MM.1S (cell line): ENCODE data around the gene PDE4B.

Experiments
- DNase-seq: peaks from one replicate; pipeline ENCODE4 v3.0.0-alpha.2; 2015
- H2AFZ ChIP-seq: fragments of 300-600 bp; sonication (generic); 2 replicates; pipeline ENCODE4 v1.6.0; 2016; ENCODE audit warnings: antibody characterized with exemption, low read length
- H3F3A ChIP-seq: fragments of 300-600 bp; sonication (generic); 2 replicates; pipeline ENCODE4 v1.6.1; 2016; ENCODE audit warnings: mild to moderate bottlenecking, antibody characterized with exemption, low read length, moderate library complexity, mixed read lengths; ENCODE audit not compliant: insufficient read depth
- H3K27ac ChIP-seq: fragments of 300-600 bp; sonication (generic); 2 replicates; pipeline ENCODE4 v1.5.1; 2016; ENCODE audit warnings: mild to moderate bottlenecking, low read length
- H3K27me3 ChIP-seq: fragments of 300-600 bp; sonication (generic); replicated peaks from 2 replicates; pipeline ENCODE4 v1.6.0; 2016; ENCODE audit warnings: low read length; ENCODE audit not compliant: insufficient read depth
- H3K36me3 ChIP-seq: fragments of 300-600 bp; sonication (generic); replicated peaks from 2 replicates; pipeline ENCODE4 v1.6.1; 2016; ENCODE audit warnings: mild to moderate bottlenecking, low read length, mixed read lengths; ENCODE audit not compliant: insufficient read depth
- H3K4me1 ChIP-seq: fragments of 300-600 bp; sonication (generic); 2 replicates; pipeline ENCODE4 v1.6.1; 2016; ENCODE audit warnings: low read length, mixed read lengths
- H3K4me2 ChIP-seq: fragments of 300-600 bp; sonication (generic); 2 replicates; pipeline ENCODE4 v1.6.0; 2016; ENCODE audit warnings: low read depth, low read length
- H3K4me3 ChIP-seq: fragments of 300-600 bp; sonication (generic); 2 replicates; pipeline ENCODE4 v1.5.1; 2016; ENCODE audit warnings: low read length, mixed read lengths
- H3K79me2 ChIP-seq: fragments of 300-600 bp; sonication (generic); 2 replicates; pipeline ENCODE4 v1.6.1; 2016; ENCODE audit warnings: mixed run types, low read length, mixed read lengths
- H3K9ac ChIP-seq: fragments of 300-600 bp; sonication (generic); 2 replicates; pipeline ENCODE4 v1.6.1; 2016; ENCODE audit warnings: low read length, mixed read lengths
- H3K9me2 ChIP-seq: fragments of 300-600 bp; sonication (generic); replicated peaks from 2 replicates; pipeline ENCODE4 v1.6.1; 2016; ENCODE audit warnings: mild to moderate bottlenecking, low read length, mixed read lengths; ENCODE audit not compliant: insufficient read depth
- H3K9me3 ChIP-seq: fragments of 300-600 bp; sonication (generic); replicated peaks from 2 replicates; pipeline ENCODE4 v1.6.1; 2016; ENCODE audit warnings: mild to moderate bottlenecking, low read length, mixed read lengths; ENCODE audit not compliant: insufficient read depth
- H4K20me1 ChIP-seq: fragments of 300-600 bp; sonication (generic); 2 replicates; pipeline ENCODE4 v1.6.1; 2016; ENCODE audit warnings: mild to moderate bottlenecking, low read length, moderate library complexity, mixed read lengths; ENCODE audit not compliant: insufficient read depth
- CTCF ChIP-seq: fragments of 300-600 bp; sonication (generic); IDR thresholded peaks from 2 replicates; pipeline ENCODE4 v1.5.1; 2016; ENCODE audit warnings: antibody characterized with exemption, low read length, mixed read lengths
- EZH2 ChIP-seq: fragments of 300-600 bp; sonication (generic); optimal IDR thresholded peaks from 2 replicates; pipeline ENCODE3; 2017; ENCODE audit warnings: low read depth, mild to moderate bottlenecking, antibody characterized with exemption, low read length, mixed read lengths
- EZH2phosphoT487 ChIP-seq: fragments of 300-600 bp; sonication (generic); IDR thresholded peaks from 2 replicates; pipeline ENCODE4 v1.6.1; 2018; ENCODE audit warnings: antibody characterized with exemption, low read length

PDE4B gene

GRCh38 chr1:66357478-66358197 is 564.9 kb downstream of the PDE4B start:
- no peak overlapping the region for H3K4me2 ChIP-seq
- no peak overlapping the region for H3K9ac ChIP-seq
- no peak overlapping the region for H2AFZ ChIP-seq
- H3K27ac ChIP-seq = no peak overlapping the region
- no peak overlapping the region for H3K4me3 ChIP-seq
- no peaks in the 10 kb centered on the region for H3K27me3 ChIP-seq
- H4K20me1 ChIP-seq = no peaks in the 10 kb centered on the region
- H3K36me3 ChIP-seq = no peaks in the 10 kb centered on the region
- peaks cover 38% of the 10 kb centered on the region for H3K79me2 ChIP-seq
- H3K9me2 ChIP-seq = no peaks in the 10 kb centered on the region
- DNase-seq = no peak
- no peaks in the 10 kb centered on the region for H3F3A ChIP-seq
- no peaks in the 10 kb centered on the region for H3K4me1 ChIP-seq
- TF ChIP-seq EZH2 = no peak
- TF ChIP-seq CTCF = no peak
- TF ChIP-seq EZH2phosphoT487 = no peak
- no peaks in the 10 kb centered on the region for H3K9me3 ChIP-seq

GRCh38 chr1:66359269-66359668 is 566.6 kb downstream of the PDE4B start:
- H3K4me2 ChIP-seq = no peak overlapping the region
- H2AFZ ChIP-seq = no peak overlapping the region
- no peak for DNase-seq
- H3K79me2 ChIP-seq = peaks cover 21% of the 10 kb centered on the region
- H3K27me3 ChIP-seq = no peaks in the 10 kb centered on the region
- no peaks in the 10 kb centered on the region for H3F3A ChIP-seq
- no peak overlapping the region for H3K4me3 ChIP-seq
- no peaks in the 10 kb centered on the region for H3K36me3 ChIP-seq
- H3K9ac ChIP-seq = no peak overlapping the region
- no peaks in the 10 kb centered on the region for H3K4me1 ChIP-seq
- no peaks in the 10 kb centered on the region for H4K20me1 ChIP-seq
- H3K9me2 ChIP-seq = no peaks in the 10 kb centered on the region
- no peaks in the 10 kb centered on the region for H3K9me3 ChIP-seq
- TF ChIP-seq EZH2phosphoT487 (no peak), CTCF (no peak), EZH2 (no peak)
- H3K27ac ChIP-seq = no peak overlapping the region

GRCh38 chr1:66359815-66360214 is 567.1 kb downstream of the PDE4B start:
- no peak for TF ChIP-seq EZH2
- no peak for TF ChIP-seq EZH2phosphoT487
- no peak for TF ChIP-seq CTCF
- Histone ChIP-seq H3K9ac (no peak overlapping the region), H3K27ac (no peak overlapping the region), H3K9me3 (no peaks in the 10 kb centered on the region), H3K79me2 (peaks cover 16% of the 10 kb centered on the region; the same call in 1 of the 2 replicates), H3K4me2 (no peak overlapping the region), H3K4me3 (no peak overlapping the region), H3K27me3 (no peaks in the 10 kb centered on the region), H3K4me1 (no peaks in the 10 kb centered on the region), H3K36me3 (no peaks in the 10 kb centered on the region), H4K20me1 (no peaks in the 10 kb centered on the region), H3K9me2 (no peaks in the 10 kb centered on the region), H2AFZ (no peak overlapping the region), H3F3A (no peaks in the 10 kb centered on the region)
- no peak for DNase-seq
